NB4 (cell line): ENCODE measurements around the gene YWHAE.
"Not testable (repeated sequence)": the region's sequence is repeated elsewhere in the genome, so short reads cannot be mapped to it uniquely, and the experiment has no call there.

Experiments
- CTCF ChIP-seq: IDR thresholded peaks from one replicate; pipeline ENCODE4 v1.5.1; 2012; ENCODE audit warnings: low read depth, low read length
- MYC ChIP-seq: IDR thresholded peaks from 2 replicates; pipeline ENCODE4 v1.6.1; 2011; ENCODE audit warnings: low read depth, low read length
- POLR2A ChIP-seq: IDR thresholded peaks from 2 replicates; pipeline ENCODE4 v1.6.1; 2011; ENCODE audit warnings: mild to moderate bottlenecking; ENCODE audit not compliant: insufficient read length; ENCODE audit errors: extremely low read depth

GRCh38 chr17:1352530-1352929 lies 47.5 kb downstream of the YWHAE start:
- not testable (repeated sequence) for TF ChIP-seq CTCF, POLR2A, MYC
